H1 (cell line): ENCODE data around the gene DES. TPM values are rescaled to one million over a fixed set of nuclear protein-coding genes. Genes with fewer than 3 reads are reported as not detected.

Source experiments
- BACH1 ChIP-seq: IDR thresholded peaks from 2 replicates; pipeline ENCODE4 v1.6.1; 2012; ENCODE audit warnings: low read length, improper control_type of control experiment
- CBX5 ChIP-seq: fragments of 300-800, 300-1000 bp; sonication (generic); IDR thresholded peaks from 2 replicates; pipeline ENCODE4 v1.7.1; 2016; ENCODE audit warnings: antibody characterized with exemption, low read length, low read depth
- CBX8 ChIP-seq: fragments of 300-800, 300-1000 bp; sonication (generic); IDR thresholded peaks from 2 replicates; pipeline ENCODE4 v1.7.1; 2016; ENCODE audit warnings: low read depth, low read length, borderline replicate concordance
- CHD2 ChIP-seq: IDR thresholded peaks from 2 replicates; pipeline ENCODE4 v1.6.1; 2012; ENCODE audit warnings: low read length, improper control_type of control experiment
- CREB1 ChIP-seq: IDR thresholded peaks from 2 replicates; pipeline ENCODE4 v1.6.1; 2012; ENCODE audit warnings: inconsistent platforms
- EP300 ChIP-seq, 2 experiments: IDR thresholded peaks; 1 replicate in 1 of 2; 2 replicates in 1 of 2; pipeline ENCODE4 v1.6.1; 2011 to 2012; ENCODE audit warnings: low read depth in 2 of 2, low read length in 2 of 2, mild to moderate bottlenecking in 2 of 2, borderline replicate concordance in 1 of 2, inconsistent platforms in 1 of 2, moderate library complexity in 1 of 2
- HDAC2 ChIP-seq, 2 experiments: fragments of 300-600 bp in 1 of 2; sonication (generic) in 1 of 2; IDR thresholded peaks; 2 replicates each; pipeline ENCODE4 v1.6.1; 2011 to 2012; ENCODE audit warnings: low read depth in 2 of 2, low read length in 2 of 2, mild to moderate bottlenecking in 2 of 2, moderate library complexity in 2 of 2, borderline replicate concordance in 1 of 2, inconsistent platforms in 1 of 2
- HDAC6 ChIP-seq: IDR thresholded peaks from one replicate; pipeline ENCODE4 v1.7.1; 2012; ENCODE audit warnings: low read depth, mild to moderate bottlenecking, inconsistent platforms, low read length, moderate library complexity
- JUND ChIP-seq: IDR thresholded peaks from 2 replicates; pipeline ENCODE4 v1.6.1; 2011; ENCODE audit warnings: mild to moderate bottlenecking, improper control_type of control experiment, low read length
- MAFK ChIP-seq: IDR thresholded peaks from 2 replicates; pipeline ENCODE4 v1.6.1; 2012; ENCODE audit warnings: low read depth, mild to moderate bottlenecking, improper control_type of control experiment, low read length
- NANOG ChIP-seq: IDR thresholded peaks from 2 replicates; pipeline ENCODE4 v1.6.1; 2011; ENCODE audit warnings: low read length, low read depth, mild to moderate bottlenecking, inconsistent platforms; ENCODE audit not compliant: insufficient read depth, poor library complexity, severe bottlenecking
- NRF1 ChIP-seq: IDR thresholded peaks from 2 replicates; pipeline ENCODE4 v1.6.1; 2011; ENCODE audit warnings: mild to moderate bottlenecking, low read depth, low read length, improper control_type of control experiment
- PHF8 ChIP-seq: fragments of 200-600 bp; sonication (generic); conservative IDR thresholded peaks from 2 replicates; pipeline ENCODE4 v1.7.1; 2012; ENCODE audit warnings: low read depth, mild to moderate bottlenecking, inconsistent platforms, low read length, moderate library complexity
- SIN3A ChIP-seq, 2 experiments: IDR thresholded peaks in 1 of 2; conservative IDR thresholded peaks in 1 of 2; 2 replicates each; pipeline ENCODE4 v1.6.1; 2011 to 2012; ENCODE audit warnings: low read length in 2 of 2, improper control_type of control experiment in 1 of 2, low read depth in 1 of 2, mild to moderate bottlenecking in 1 of 2
- SIX5 ChIP-seq: IDR thresholded peaks from 2 replicates; pipeline ENCODE4 v1.6.1; 2011; ENCODE audit warnings: mild to moderate bottlenecking, low read depth, low read length
- SP2 ChIP-seq: IDR thresholded peaks from 2 replicates; pipeline ENCODE4 v1.6.1; 2012; ENCODE audit warnings: mild to moderate bottlenecking, low read length, inconsistent platforms
- SP4 ChIP-seq: IDR thresholded peaks from 2 replicates; pipeline ENCODE4 v1.6.1; 2012; ENCODE audit warnings: low read length, inconsistent platforms
- SRF ChIP-seq: IDR thresholded peaks from 2 replicates; pipeline ENCODE4 v1.6.1; 2011; ENCODE audit warnings: mild to moderate bottlenecking, low read depth, low read length, moderate library complexity
- polyA plus RNA-seq, 7 experiments: library from polyadenylated mRNA; depleted of rRNA in 3 of 7; stranded (reverse) in 5 of 7; unstranded in 2 of 7; fragments of >200 nt in 5 of 7; fragments of 200-250 nt in 2 of 7; gene quantifications; 1 replicate in 5 of 7; 2 replicates in 1 of 7; 4 replicates in 1 of 7; pipeline versions ENCODE4 v1.2.1 to v1.2.3, GENCODE V29; 2011 to 2013; ENCODE audit warnings: missing spikeins in 2 of 7, mixed read lengths in 2 of 7
- total RNA-seq: library from RNA; stranded (reverse); fragmentation: NEBNext Ultra II Directional; extraction: Animal tissue kit (Norgen Biotek cat#: 25700); gene quantifications from 2 replicates; pipeline ENCODE4 v1.2.1, GENCODE V29; 2021
- TF ChIP-seq, protein P1 (sequence below): IDR thresholded peaks from 2 replicates; pipeline ENCODE4 v1.6.1; 2011; ENCODE audit warnings: low read depth, mild to moderate bottlenecking, low read length; ENCODE audit not compliant: insufficient read depth

Gene DES
- total and polyA plus RNA-seq, 2 of the 8 experiments (the other 6 are each of a cell fraction or from before 2014, with no cell fraction given), result 1.8 to 4.3 TPM

GRCh38 chr2:219418155-219419011 is at the start of gene DES (continued):
- TF ChIP-seq EP300 (IDR thresholded peaks at IDR 0.05; ENCODE audit: borderline replicate concordance in 1 of 2, low read depth in 2 of 2, low read length in 2 of 2), result no peak
- no peak for TF ChIP-seq NANOG
- no peak for TF ChIP-seq SIX5
- TF ChIP-seq HDAC6, result no peak
- no peak for TF ChIP-seq PHF8
- no peak for TF ChIP-seq CHD2
- TF ChIP-seq SRF, result no peak
- TF ChIP-seq HDAC2 (IDR thresholded peaks at IDR 0.05; ENCODE audit: borderline replicate concordance in 1 of 2, low read depth in 2 of 2, low read length in 2 of 2), result no peak
- peak; percentile 48 for TF ChIP-seq CREB1
- no peak for TF ChIP-seq SP2
- no peak for TF ChIP-seq BACH1
- no peak for TF ChIP-seq NRF1
- 0 out of 4 replicates have a peak, but pooled peaks of 1 of the 2 experiments have one; percentile 9 for TF ChIP-seq SIN3A (conservative IDR thresholded peaks at IDR 0.05 in 1 of 2, IDR thresholded peaks at IDR 0.05 in 1 of 2; ENCODE audit: low read depth in 1 of 2, low read length in 2 of 2)
- TF ChIP-seq CBX5, result no peak
- TF ChIP-seq, protein P1, sequence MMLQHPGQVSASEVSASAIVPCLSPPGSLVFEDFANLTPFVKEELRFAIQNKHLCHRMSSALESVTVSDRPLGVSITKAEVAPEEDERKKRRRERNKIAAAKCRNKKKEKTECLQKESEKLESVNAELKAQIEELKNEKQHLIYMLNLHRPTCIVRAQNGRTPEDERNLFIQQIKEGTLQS, result no peak
- no peak for TF ChIP-seq SP4
- no peak for TF ChIP-seq CBX8
- TF ChIP-seq MAFK, result no peak
- no peak for TF ChIP-seq JUND
